Body of pancreas (tissue), 4 donors: ENCODE results near the gene TNKS2.

Source experiments
- POLR2A ChIP-seq, 3 donors: fragments of 450-650 bp; IDR thresholded peaks; one replicate each; pipeline ENCODE4 v1.6.1; 2016; ENCODE audit warnings: antibody characterized with exemption in 3 of 3, mild to moderate bottlenecking in 2 of 3
- TF ChIP-seq, protein P1 (sequence below), 7 experiments: fragments of 450-650 bp in 4 of 7; fragments of 200-600 bp in 3 of 7; sonication (generic) in 3 of 7; IDR thresholded peaks; one replicate each; pipeline ENCODE4 v1.5.1; 2016 to 2019; ENCODE audit warnings: antibody characterized with exemption in 7 of 7

DNA sequence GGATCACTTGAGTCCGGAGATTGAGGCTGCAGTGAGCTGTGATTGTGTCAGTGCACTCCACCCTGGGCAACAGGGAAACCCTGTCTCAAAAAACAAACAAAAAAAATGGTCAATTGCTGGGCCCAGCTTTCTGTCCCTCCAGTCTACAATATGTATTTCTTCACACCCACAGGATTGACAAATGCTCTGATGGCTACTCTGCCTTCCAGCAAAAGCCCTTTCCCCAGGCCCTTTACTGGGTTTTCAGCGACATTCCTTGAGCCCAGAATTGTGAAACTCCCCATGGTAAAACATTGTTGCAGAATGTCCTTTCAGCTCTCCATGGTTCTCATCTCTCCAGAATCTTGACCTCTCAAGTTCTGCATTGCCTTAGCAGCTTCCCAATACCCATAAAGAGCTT is 23.7 kb upstream of the TNKS2 start:
- TF ChIP-seq, protein P1, sequence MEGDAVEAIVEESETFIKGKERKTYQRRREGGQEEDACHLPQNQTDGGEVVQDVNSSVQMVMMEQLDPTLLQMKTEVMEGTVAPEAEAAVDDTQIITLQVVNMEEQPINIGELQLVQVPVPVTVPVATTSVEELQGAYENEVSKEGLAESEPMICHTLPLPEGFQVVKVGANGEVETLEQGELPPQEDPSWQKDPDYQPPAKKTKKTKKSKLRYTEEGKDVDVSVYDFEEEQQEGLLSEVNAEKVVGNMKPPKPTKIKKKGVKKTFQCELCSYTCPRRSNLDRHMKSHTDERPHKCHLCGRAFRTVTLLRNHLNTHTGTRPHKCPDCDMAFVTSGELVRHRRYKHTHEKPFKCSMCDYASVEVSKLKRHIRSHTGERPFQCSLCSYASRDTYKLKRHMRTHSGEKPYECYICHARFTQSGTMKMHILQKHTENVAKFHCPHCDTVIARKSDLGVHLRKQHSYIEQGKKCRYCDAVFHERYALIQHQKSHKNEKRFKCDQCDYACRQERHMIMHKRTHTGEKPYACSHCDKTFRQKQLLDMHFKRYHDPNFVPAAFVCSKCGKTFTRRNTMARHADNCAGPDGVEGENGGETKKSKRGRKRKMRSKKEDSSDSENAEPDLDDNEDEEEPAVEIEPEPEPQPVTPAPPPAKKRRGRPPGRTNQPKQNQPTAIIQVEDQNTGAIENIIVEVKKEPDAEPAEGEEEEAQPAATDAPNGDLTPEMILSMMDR (IDR thresholded peaks at IDR 0.05), result no peak
- TF ChIP-seq POLR2A (IDR thresholded peaks at IDR 0.05), result no peak
